ENCODE data around the gene ITGA7. TPM values are rescaled to one million over a fixed set of nuclear protein-coding genes. Genes with fewer than 3 reads are reported as not detected.

The ITGA7 gene
- total and polyA plus RNA-seq, 9 donors: 195 to 461 (median 375) TPM

GRCh38 chr12:55744340-55745030 lies 36.8 kb upstream of the ITGA7 start:
- no peak for DNase-seq
- H3K4me3 ChIP-seq (ENCODE audit: low read length): peak overlapping the region; percentile 71
- H3K27ac ChIP-seq (ENCODE audit: low read length): peak overlapping the region; percentile 47
- H3K9me3 ChIP-seq (replicated peaks; ENCODE audit: control insufficient read depth, low read depth, low read length): no peaks in the 10 kb centered on the region
- 0% methylated on average over 3 of the region's 11 CpGs for WGBS (ENCODE audit: insufficient coverage)
- H3K36me3 ChIP-seq (ENCODE audit: control insufficient read depth, insufficient read depth, low read length): peaks cover 11% of the 10 kb centered on the region
- H3K27me3 ChIP-seq (ENCODE audit: control insufficient read depth, insufficient read depth, low read length): peaks cover 2% of the 10 kb centered on the region
- H3K4me1 ChIP-seq (ENCODE audit: control insufficient read depth, insufficient read depth, low read length): peaks cover 38% of the 10 kb centered on the region

- Histone ChIP-seq H3K27me3 (ENCODE audit: control insufficient read depth, insufficient read depth, low read length) (peaks cover 2% of the 10 kb centered on the region), H3K4me3 (ENCODE audit: low read length) (peak overlapping the region; percentile 71), H3K4me1 (ENCODE audit: control insufficient read depth, insufficient read depth, low read length) (peaks cover 38% of the 10 kb centered on the region), H3K9me3 (replicated peaks; ENCODE audit: control insufficient read depth, low read depth, low read length) (no peaks in the 10 kb centered on the region), H3K36me3 (ENCODE audit: control insufficient read depth, insufficient read depth, low read length) (peaks cover 4% of the 10 kb centered on the region), H3K27ac (ENCODE audit: low read length) (peak overlapping the region; percentile 67)
- peak; percentile 83 for DNase-seq
- WGBS (ENCODE audit: insufficient coverage): under 1% methylated on average over 67 of the region's 73 CpGs
Observed at GRCh38 chr12:55743406-55744339, 36.0 kb upstream of the ITGA7 start.

GRCh38 chr12:55742719-55743405 lies 35.2 kb upstream of the ITGA7 start, which contains the start of gene GDF11:
TSS of gene GDF11 (plus strand) at chr12:55743122. CDS start at chr12:55743317, 195 bp downstream.
- no peaks in the 10 kb centered on the region for H3K9me3 ChIP-seq (replicated peaks; ENCODE audit: control insufficient read depth, low read depth, low read length)
- H3K27me3 ChIP-seq (ENCODE audit: control insufficient read depth, insufficient read depth, low read length): peaks cover 2% of the 10 kb centered on the region
- peak within 1 kb of the TSS; percentile 71 for H3K4me3 ChIP-seq (ENCODE audit: low read length)
- WGBS (ENCODE audit: insufficient coverage): under 1% methylated on average over 10 of the region's 53 CpGs
- no peaks in the 10 kb centered on the region for H3K36me3 ChIP-seq (ENCODE audit: control insufficient read depth, insufficient read depth, low read length)
- H3K4me1 ChIP-seq (ENCODE audit: control insufficient read depth, insufficient read depth, low read length): peaks cover 41% of the 10 kb centered on the region
- peak within 1 kb of the TSS; percentile 91 for H3K27ac ChIP-seq (ENCODE audit: low read length)
- DNase-seq: peak; percentile 96

GRCh38 chr12:55741931-55742680 lies 34.4 kb upstream of the ITGA7 start:
- Histone ChIP-seq H3K4me1 (ENCODE audit: control insufficient read depth, insufficient read depth, low read length) (peaks cover 48% of the 10 kb centered on the region), H3K4me3 (ENCODE audit: low read length) (peak overlapping the region; percentile 52), H3K36me3 (ENCODE audit: control insufficient read depth, insufficient read depth, low read length) (no peaks in the 10 kb centered on the region), H3K9me3 (replicated peaks; ENCODE audit: control insufficient read depth, low read depth, low read length) (no peaks in the 10 kb centered on the region), H3K27me3 (ENCODE audit: control insufficient read depth, insufficient read depth, low read length) (peaks cover 2% of the 10 kb centered on the region), H3K27ac (ENCODE audit: low read length) (peak overlapping the region; percentile 91)
- DNase-seq: no peak
- 10% methylated on average over 3 of the region's 3 CpGs for WGBS (ENCODE audit: insufficient coverage)

- no peak for DNase-seq
- Histone ChIP-seq H3K27ac (ENCODE audit: low read length) (no peak overlapping the region), H3K36me3 (ENCODE audit: control insufficient read depth, insufficient read depth, low read length) (no peaks in the 10 kb centered on the region), H3K27me3 (ENCODE audit: control insufficient read depth, insufficient read depth, low read length) (peaks cover under 1% of the 10 kb centered on the region), H3K9me3 (replicated peaks; ENCODE audit: control insufficient read depth, low read depth, low read length) (no peaks in the 10 kb centered on the region), H3K4me1 (ENCODE audit: control insufficient read depth, insufficient read depth, low read length) (peaks cover 34% of the 10 kb centered on the region), H3K4me3 (ENCODE audit: low read length) (no peak overlapping the region)
- WGBS (ENCODE audit: insufficient coverage): no CpG with 5 or more reads among the region's 2 CpGs
Observed at GRCh38 chr12:55739025-55739378, 31.3 kb upstream of the ITGA7 start.

GRCh38 chr12:55738123-55739024 lies 30.7 kb upstream of the ITGA7 start:
- Histone ChIP-seq H3K27ac (ENCODE audit: low read length) (peak overlapping the region; percentile 93), H3K4me1 (ENCODE audit: control insufficient read depth, insufficient read depth, low read length) (peaks cover 28% of the 10 kb centered on the region), H3K4me3 (ENCODE audit: low read length) (peak overlapping the region; percentile 58), H3K9me3 (replicated peaks; ENCODE audit: control insufficient read depth, low read depth, low read length) (no peaks in the 10 kb centered on the region), H3K27me3 (ENCODE audit: control insufficient read depth, insufficient read depth, low read length) (no peaks in the 10 kb centered on the region), H3K36me3 (ENCODE audit: control insufficient read depth, insufficient read depth, low read length) (no peaks in the 10 kb centered on the region)
- WGBS (ENCODE audit: insufficient coverage): 0% methylated on average over 5 of the region's 14 CpGs
- peak; percentile 95 for DNase-seq

- Histone ChIP-seq H3K9me3 (replicated peaks; ENCODE audit: control insufficient read depth, low read depth, low read length) (no peaks in the 10 kb centered on the region), H3K4me1 (ENCODE audit: control insufficient read depth, insufficient read depth, low read length) (peaks cover 27% of the 10 kb centered on the region), H3K36me3 (ENCODE audit: control insufficient read depth, insufficient read depth, low read length) (no peaks in the 10 kb centered on the region), H3K27me3 (ENCODE audit: control insufficient read depth, insufficient read depth, low read length) (no peaks in the 10 kb centered on the region), H3K4me3 (ENCODE audit: low read length) (peak overlapping the region; percentile 58), H3K27ac (ENCODE audit: low read length) (peak overlapping the region; percentile 93)
- WGBS (ENCODE audit: insufficient coverage): no CpG with 5 or more reads among the region's 4 CpGs
- peak; percentile 78 for DNase-seq
Observed at GRCh38 chr12:55737581-55738122, 29.9 kb upstream of the ITGA7 start.

- DNase-seq: peak; percentile 75
- Histone ChIP-seq H3K9me3 (replicated peaks; ENCODE audit: control insufficient read depth, low read depth, low read length) (no peaks in the 10 kb centered on the region), H3K27me3 (ENCODE audit: control insufficient read depth, insufficient read depth, low read length) (no peaks in the 10 kb centered on the region), H3K36me3 (ENCODE audit: control insufficient read depth, insufficient read depth, low read length) (peaks cover 4% of the 10 kb centered on the region), H3K27ac (ENCODE audit: low read length) (peak overlapping the region; percentile 93), H3K4me3 (ENCODE audit: low read length) (no peak overlapping the region), H3K4me1 (ENCODE audit: control insufficient read depth, insufficient read depth, low read length) (peaks cover 26% of the 10 kb centered on the region)
- WGBS (ENCODE audit: insufficient coverage): 32% methylated on average over 6 of the region's 6 CpGs
Observed at GRCh38 chr12:55736780-55737580, 29.3 kb upstream of the ITGA7 start.
